Keratinocyte (primary cell): Measurements from ENCODE around the gene HSH2D.

Experiments
- EZH2 ChIP-seq: IDR thresholded peaks from one replicate; pipeline ENCODE4 v1.6.1; 2012; ENCODE audit warnings: inconsistent platforms, mild to moderate bottlenecking, low read length, moderate library complexity
- TF ChIP-seq, protein P1 (sequence below), 3 experiments: IDR thresholded peaks in 1 of 3; conservative IDR thresholded peaks in 1 of 3; optimal IDR thresholded peaks in 1 of 3; 2 replicates in 2 of 3; 3 replicates in 1 of 3; pipeline versions ENCODE3 to v1.5.1; 2011; ENCODE audit warnings: low read length in 3 of 3, mild to moderate bottlenecking in 3 of 3, moderate library complexity in 2 of 3, control low read depth in 1 of 3, inconsistent platforms in 1 of 3; ENCODE audit not compliant: insufficient read depth in 2 of 3; ENCODE audit errors: extremely low read depth in 1 of 3

DNA sequence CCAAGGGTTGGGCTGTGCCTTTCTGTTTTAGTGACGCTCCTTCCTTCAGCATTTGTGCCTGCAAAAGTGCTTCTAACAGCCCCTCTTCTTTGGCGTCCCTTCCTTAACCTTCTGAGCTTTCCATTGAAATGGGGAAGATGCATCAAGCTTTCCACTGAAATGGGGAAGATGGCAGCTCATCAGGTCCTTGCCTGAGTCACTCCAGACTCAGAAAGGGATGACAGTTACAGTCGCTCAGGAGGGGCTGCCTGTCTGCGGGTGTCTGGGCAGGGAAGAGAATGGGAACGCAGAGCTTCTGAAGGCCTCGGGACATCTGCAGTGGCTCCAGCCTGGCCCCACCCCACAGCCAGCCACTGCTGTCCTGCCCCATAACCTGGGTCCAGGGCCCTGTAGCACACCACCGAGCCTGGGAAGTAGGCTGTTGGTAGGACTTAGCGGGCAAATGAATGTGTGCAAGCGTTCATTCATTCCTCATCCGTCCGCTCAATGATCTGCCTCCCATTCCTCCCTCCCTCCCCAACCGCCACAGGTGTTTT is 64.1 kb downstream of the HSH2D start:
- TF ChIP-seq, protein P1, sequence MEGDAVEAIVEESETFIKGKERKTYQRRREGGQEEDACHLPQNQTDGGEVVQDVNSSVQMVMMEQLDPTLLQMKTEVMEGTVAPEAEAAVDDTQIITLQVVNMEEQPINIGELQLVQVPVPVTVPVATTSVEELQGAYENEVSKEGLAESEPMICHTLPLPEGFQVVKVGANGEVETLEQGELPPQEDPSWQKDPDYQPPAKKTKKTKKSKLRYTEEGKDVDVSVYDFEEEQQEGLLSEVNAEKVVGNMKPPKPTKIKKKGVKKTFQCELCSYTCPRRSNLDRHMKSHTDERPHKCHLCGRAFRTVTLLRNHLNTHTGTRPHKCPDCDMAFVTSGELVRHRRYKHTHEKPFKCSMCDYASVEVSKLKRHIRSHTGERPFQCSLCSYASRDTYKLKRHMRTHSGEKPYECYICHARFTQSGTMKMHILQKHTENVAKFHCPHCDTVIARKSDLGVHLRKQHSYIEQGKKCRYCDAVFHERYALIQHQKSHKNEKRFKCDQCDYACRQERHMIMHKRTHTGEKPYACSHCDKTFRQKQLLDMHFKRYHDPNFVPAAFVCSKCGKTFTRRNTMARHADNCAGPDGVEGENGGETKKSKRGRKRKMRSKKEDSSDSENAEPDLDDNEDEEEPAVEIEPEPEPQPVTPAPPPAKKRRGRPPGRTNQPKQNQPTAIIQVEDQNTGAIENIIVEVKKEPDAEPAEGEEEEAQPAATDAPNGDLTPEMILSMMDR (optimal IDR thresholded peaks at IDR 0.05 in 1 of 3, IDR thresholded peaks at IDR 0.05 in 1 of 3, conservative IDR thresholded peaks at IDR 0.05 in 1 of 3; ENCODE audit: extremely low read depth in 1 of 3, insufficient read depth in 2 of 3, low read length in 3 of 3) = no peak
- TF ChIP-seq EZH2 = no peak
